OCI-M1 (cell line): ENCODE data around the gene IL20RA.

ENCODE experiments used
- DNase-seq: peaks from one replicate; lab custom pipeline; 2025; lab: John Stamatoyannopoulos, UW

The IL20RA gene

DNA sequence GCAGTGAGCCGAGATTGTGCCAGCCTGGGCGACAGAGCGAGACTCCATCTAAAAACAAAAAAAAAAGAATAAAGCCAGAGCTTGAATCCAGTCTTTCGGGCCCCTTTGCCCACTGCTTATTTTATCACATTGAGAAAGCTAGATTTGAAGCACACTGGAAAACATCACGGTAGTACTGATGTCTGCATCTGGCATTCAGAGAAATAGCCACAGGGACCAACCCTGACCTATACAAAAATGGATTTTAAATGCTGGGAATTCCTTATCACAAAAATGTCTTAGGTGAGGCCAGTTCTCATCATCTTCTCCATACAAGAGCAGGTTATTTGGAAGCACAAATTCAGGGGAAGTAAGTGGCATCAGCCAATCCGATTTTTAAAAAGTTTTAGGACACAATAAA is 73.2 kb downstream of the IL20RA start:
- DNase-seq = no peak

DNA sequence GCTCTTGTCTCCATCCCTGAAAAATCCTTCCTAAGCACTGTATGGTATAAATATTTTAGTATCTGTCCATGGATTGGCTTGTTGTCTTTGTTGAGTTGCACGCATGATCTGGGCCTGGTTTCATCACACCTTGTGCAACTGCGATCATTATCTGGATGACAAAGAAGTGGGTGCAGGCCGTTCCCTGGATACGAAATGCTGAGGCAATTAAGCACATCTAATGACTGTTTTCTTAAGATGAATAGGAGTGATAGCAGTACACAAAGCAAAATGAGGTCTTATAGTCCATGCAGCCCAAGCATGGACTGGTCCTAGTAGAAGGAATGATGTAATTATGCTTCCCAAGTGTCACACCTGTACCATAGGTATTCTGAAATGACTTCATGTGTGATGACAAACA is 74.8 kb downstream of the IL20RA start:
- no peak for DNase-seq

GRCh38 chr6:136969433-136969832 is 75.3 kb downstream of the IL20RA start:
- no peak for DNase-seq

DNA sequence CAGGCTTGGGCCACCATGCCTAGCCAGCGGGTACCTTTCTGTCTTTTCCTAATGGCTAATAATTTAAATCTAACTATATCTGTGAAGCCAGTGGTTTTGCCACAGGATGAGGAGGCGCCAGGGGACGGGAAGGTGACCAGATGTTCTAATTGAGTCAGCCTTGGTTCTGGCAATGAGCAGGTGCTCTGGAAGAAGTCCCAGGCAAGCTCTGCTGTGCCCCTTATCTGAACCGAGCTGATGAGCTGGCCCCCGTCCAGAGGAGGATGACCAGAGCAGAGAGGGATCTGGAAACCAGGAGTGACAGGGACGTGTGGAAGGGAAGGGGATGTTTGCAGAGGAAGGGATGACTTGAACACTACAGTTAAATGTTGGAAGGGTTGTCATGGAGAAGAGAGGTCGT is 75.9 kb downstream of the IL20RA start:
- no peak for DNase-seq

GRCh38 chr6:136967876-136968752 is 76.7 kb downstream of the IL20RA start:
- DNase-seq = peak; percentile 85

DNA sequence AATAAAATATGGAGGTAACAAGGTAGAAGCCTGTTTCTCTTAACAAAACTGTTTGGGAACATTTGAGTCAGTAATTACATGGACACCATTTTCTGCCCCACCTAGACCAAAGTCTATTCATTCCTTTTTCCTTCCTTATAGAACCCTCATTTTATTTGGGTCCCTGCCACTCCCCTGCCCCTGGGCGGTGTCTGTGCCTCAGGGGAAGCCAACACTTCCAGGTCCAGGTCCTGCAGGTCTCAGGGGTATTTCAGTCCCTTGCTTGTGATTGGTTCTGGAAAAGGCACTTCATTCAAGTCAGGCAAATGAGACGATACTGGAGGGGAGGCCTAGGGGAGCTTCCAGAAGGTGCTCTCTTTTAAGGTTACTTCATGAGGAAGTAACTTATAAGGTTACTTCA is 80.4 kb downstream of the IL20RA start:
- DNase-seq = no peak

GRCh38 chr6:136963259-136963658 is 81.5 kb downstream of the IL20RA start:
- DNase-seq = no peak

DNA sequence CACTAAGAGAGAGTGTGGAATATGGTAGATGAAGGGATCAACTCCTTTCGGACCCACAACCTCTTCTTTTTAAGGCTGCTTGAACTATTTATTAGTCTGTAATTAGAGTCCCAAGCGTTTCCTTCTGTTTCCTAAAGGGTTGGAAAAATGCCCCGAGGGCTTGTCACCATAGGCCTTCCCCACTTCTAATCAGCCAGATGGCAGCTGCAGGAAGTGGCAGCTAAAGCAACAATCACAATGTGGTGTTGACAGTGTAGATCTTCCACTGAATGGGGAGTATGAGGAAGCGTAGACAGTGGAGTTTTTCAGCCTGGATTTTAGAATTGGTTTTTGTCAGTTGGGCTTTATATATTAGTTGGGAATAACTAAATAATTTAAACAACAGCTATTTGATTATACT is 82.1 kb downstream of the IL20RA start:
- DNase-seq = peak; percentile 66

DNA sequence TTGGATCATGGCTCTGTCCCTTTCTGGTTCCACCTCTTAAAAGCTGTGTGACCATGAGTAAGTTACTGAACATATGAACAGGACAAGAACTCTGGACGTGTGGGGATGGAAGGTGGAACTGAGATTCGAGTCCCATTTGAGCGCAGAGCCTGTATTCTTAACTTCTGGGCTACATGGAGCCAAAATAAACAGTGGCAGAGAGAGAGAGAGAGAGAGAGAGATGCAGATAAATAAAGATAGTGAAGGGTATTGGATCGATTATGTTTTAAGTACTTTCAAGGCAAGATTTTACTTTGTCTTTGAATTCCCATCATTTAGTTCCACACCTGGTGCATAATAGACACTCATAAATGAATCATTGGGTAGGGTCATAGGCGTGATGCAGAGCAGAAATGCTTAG is 82.9 kb downstream of the IL20RA start:
- no peak for DNase-seq

GRCh38 chr6:136960781-136961180 is 84.0 kb downstream of the IL20RA start:
- peak; percentile 16 for DNase-seq

GRCh38 chr6:136959935-136960334 is 84.8 kb downstream of the IL20RA start:
- DNase-seq = peak; percentile 57

GRCh38 chr6:136959471-136959891 is 85.3 kb downstream of the IL20RA start:
- peak; percentile 57 for DNase-seq

- no peak for DNase-seq
Measured at GRCh38 chr6:136958168-136958567, 86.6 kb downstream of the IL20RA start.

- DNase-seq = peak; percentile 95
Measured at GRCh38 chr6:136956590-136957544, 87.9 kb downstream of the IL20RA start.

DNA sequence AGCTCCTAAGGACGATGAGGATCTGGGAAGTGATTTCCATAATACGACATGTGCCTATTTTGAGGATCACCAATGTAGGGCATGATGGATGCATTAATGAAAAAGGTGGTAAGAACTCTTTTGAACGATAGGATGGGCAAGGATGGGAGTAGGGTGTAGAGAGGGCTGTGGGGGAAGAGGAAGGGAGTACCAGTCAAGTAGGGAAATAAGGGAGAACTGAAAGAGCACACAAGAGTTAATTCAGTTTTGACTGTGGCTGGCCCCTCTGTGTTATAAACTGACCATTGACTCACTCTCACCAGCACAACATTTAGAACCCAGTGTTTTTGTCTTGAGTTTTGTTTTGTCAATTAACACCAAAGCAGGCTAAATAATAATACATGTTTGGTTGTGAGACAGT is 89.6 kb downstream of the IL20RA start:
- DNase-seq = no peak

GRCh38 chr6:136952714-136953260 is 92.0 kb downstream of the IL20RA start:
- DNase-seq = peak; percentile 47

DNA sequence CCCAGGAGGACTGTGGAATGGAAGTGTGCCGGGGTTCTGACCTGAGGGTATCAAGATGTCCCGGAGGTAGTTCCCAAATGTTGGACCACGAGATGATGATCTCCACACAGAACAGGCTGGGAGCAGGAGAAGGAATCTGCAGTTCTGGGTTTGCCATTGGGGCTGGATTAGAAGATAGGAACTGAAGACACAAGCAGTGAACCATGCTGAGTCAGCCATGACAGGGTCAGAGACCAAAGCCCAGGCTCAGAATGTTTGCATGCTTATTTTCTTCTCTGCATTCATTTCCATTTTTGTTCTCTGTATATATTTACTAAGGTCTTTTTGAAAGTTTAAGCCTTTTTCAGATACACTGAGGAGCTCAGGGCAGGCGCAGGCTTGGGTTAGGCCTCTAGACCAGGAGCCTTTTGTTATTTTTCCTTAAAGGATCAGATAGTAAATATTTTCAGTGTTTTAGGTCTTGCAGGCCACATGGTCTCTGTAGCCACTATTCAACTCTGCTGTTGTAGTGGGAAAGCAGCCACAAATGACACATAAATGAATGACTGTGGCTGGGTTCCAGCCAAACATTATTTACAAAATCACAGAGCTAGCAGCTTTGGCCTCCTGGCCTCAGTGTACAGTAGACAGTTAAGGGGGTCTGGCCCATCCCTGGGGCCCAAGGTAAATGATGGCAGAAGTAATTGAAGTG is 94.2 kb downstream of the IL20RA start:
- DNase-seq = peak; percentile 22
